PC-9 (cell line): ENCODE measurements around the gene GNG7. TPM values are rescaled to one million over a fixed set of nuclear protein-coding genes. Genes with fewer than 3 reads are reported as not detected.
"Not testable (repeated sequence)": the region's sequence is repeated elsewhere in the genome, so short reads cannot be mapped to it uniquely, and the experiment has no call there.

ENCODE experiments used
- BruUV-seq: library from RNA; stranded (reverse); fragments of 400-500 nt; replicated peaks from 2 replicates; lab custom pipeline; 2021; lab: Mats Ljungman, UMichigan
- CTCF ChIA-PET: fragments of 300-600 bp; sonication (Branson Sonifier 250); formaldehyde crosslinking; loops from one replicate; lab custom pipeline; 2022; ENCODE audit warnings: antibody characterized with exemption; lab: Charles Lee
- POLR2A ChIA-PET: fragments of 300-600 bp; sonication (Branson Sonifier 250); formaldehyde crosslinking; loops from one replicate; lab custom pipeline; 2022; ENCODE audit warnings: antibody characterized with exemption; ENCODE audit not compliant: unreplicated experiment; lab: Charles Lee
- DNase-seq, 2 experiments: peaks; one replicate each; pipeline versions ENCODE4 v3.0.0 to v3.0.0-alpha.2; 2015 to 2022; ENCODE audit warnings: mixed read lengths in 1 of 2
- H2AFZ ChIP-seq: fragments of 200-600 bp; sonication (generic); 2 replicates; pipeline ENCODE4 v1.8.1; 2017; ENCODE audit warnings: antibody characterized with exemption
- H3F3A ChIP-seq: fragments of 200-600 bp; sonication (generic); 2 replicates; pipeline ENCODE4 v1.8.1; 2017; ENCODE audit warnings: antibody characterized with exemption, mild to moderate bottlenecking, low read depth; ENCODE audit not compliant: insufficient read depth
- H3K27ac ChIP-seq: fragments of 200-600 bp; sonication (generic); 2 replicates; pipeline ENCODE4 v1.6.1; 2016; ENCODE audit warnings: mixed run types
- H3K27me3 ChIP-seq: fragments of 200-600 bp; sonication (generic); 2 replicates; pipeline ENCODE4 v1.6.1; 2016; ENCODE audit warnings: low read depth, mixed run types; ENCODE audit not compliant: insufficient read depth
- H3K36me3 ChIP-seq: fragments of 200-600 bp; sonication (generic); 2 replicates; pipeline ENCODE4 v1.6.1; 2016; ENCODE audit warnings: low read depth, mixed run types
- H3K4me1 ChIP-seq: fragments of 200-600 bp; sonication (generic); replicated peaks from 2 replicates; pipeline ENCODE4 v1.6.1; 2016; ENCODE audit warnings: mixed run types; ENCODE audit not compliant: insufficient read depth
- H3K4me2 ChIP-seq: fragments of 200-600 bp; sonication (generic); 2 replicates; pipeline ENCODE4 v1.6.1; 2017; ENCODE audit warnings: mixed run types
- H3K4me3 ChIP-seq: fragments of 200-600 bp; sonication (generic); 2 replicates; pipeline ENCODE4 v1.6.1; 2016; ENCODE audit warnings: mixed run types
- H3K79me2 ChIP-seq: fragments of 200-600 bp; sonication (generic); 2 replicates; pipeline ENCODE4 v1.6.1; 2017; ENCODE audit warnings: low read depth, mixed run types
- H3K9me2 ChIP-seq: fragments of 200-600 bp; sonication (generic); 2 replicates; pipeline ENCODE4 v1.8.1; 2017; ENCODE audit warnings: mild to moderate bottlenecking; ENCODE audit not compliant: insufficient read depth
- H3K9me3 ChIP-seq: fragments of 200-600 bp; sonication (generic); 2 replicates; pipeline ENCODE4 v1.8.1; 2016; ENCODE audit warnings: low read depth; ENCODE audit not compliant: insufficient read depth
- H4K20me1 ChIP-seq: fragments of 200-600 bp; sonication (generic); 2 replicates; pipeline ENCODE4 v1.8.1; 2017; ENCODE audit not compliant: insufficient read depth
- CTCF ChIP-seq: fragments of 200-600 bp; sonication (generic); conservative IDR thresholded peaks from 2 replicates; pipeline ENCODE4 v1.6.1; 2017; ENCODE audit warnings: mixed run types, antibody characterized with exemption, mild to moderate bottlenecking, moderate library complexity
- EZH2 ChIP-seq: fragments of 200-600 bp; sonication (generic); IDR thresholded peaks from 2 replicates; pipeline ENCODE4 v1.8.0; 2017; ENCODE audit warnings: antibody characterized with exemption, low read depth
- intact Hi-C: fragments of 100-400 bp; cut with micrococcal nuclease; formaldehyde crosslinking; loops from one replicate; pipeline ENCODE4 v1.10.0; 2022; ENCODE audit not compliant: unreplicated experiment
- total RNA-seq: library from RNA; stranded (reverse); gene quantifications from 2 replicates; pipeline ENCODE4 v1.2.3, GENCODE V29; 2021

Gene GNG7
- total RNA-seq, 1 experiment from 2014 or later = 2.8 TPM

GRCh38 chr19:2714531-2715269 lies 12.2 kb upstream of the GNG7 start:
- no peaks in the 10 kb centered on the region for H3K9me3 ChIP-seq
- H4K20me1 ChIP-seq = no peaks in the 10 kb centered on the region
- no peak overlapping the region for H2AFZ ChIP-seq
- POLR2A ChIA-PET = no interaction called here
- no peaks in the 10 kb centered on the region for H3K36me3 ChIP-seq
- no peaks in the 10 kb centered on the region for H3K4me1 ChIP-seq
- no peak for TF ChIP-seq EZH2
- TF ChIP-seq CTCF = no peak
- CTCF ChIA-PET = no interaction called here
- DNase-seq = no peak
- no peaks in the 10 kb centered on the region for H3F3A ChIP-seq
- BruUV-seq = no TSS peak
- no peak overlapping the region for H3K4me2 ChIP-seq
- intact Hi-C loops = no loop called here
- H3K4me3 ChIP-seq = no peak overlapping the region
- H3K9me2 ChIP-seq = no peaks in the 10 kb centered on the region
- H3K79me2 ChIP-seq = no peaks in the 10 kb centered on the region
- peaks cover 19% of the 10 kb centered on the region for H3K27me3 ChIP-seq
- H3K27ac ChIP-seq = no peak overlapping the region

GRCh38 chr19:2714102-2714501 lies 11.6 kb upstream of the GNG7 start:
- H3K9me2 ChIP-seq, CTCF ChIA-PET, POLR2A ChIA-PET, intact Hi-C loops, H3K4me3 ChIP-seq, H3K27ac ChIP-seq, H3K79me2 ChIP-seq, H3F3A ChIP-seq, H3K4me1 ChIP-seq, H2AFZ ChIP-seq, H3K9me3 ChIP-seq, DNase-seq, H4K20me1 ChIP-seq, H3K4me2 ChIP-seq, H3K36me3 ChIP-seq, BruUV-seq: not testable (repeated sequence)
- peaks cover 18% of the 10 kb centered on the region for H3K27me3 ChIP-seq

- intact Hi-C loops, CTCF ChIA-PET, POLR2A ChIA-PET, H3K79me2 ChIP-seq, H3K4me1 ChIP-seq, H4K20me1 ChIP-seq, H3F3A ChIP-seq, H3K9me3 ChIP-seq, H3K4me3 ChIP-seq, DNase-seq, BruUV-seq, H3K9me2 ChIP-seq, H3K36me3 ChIP-seq, H3K4me2 ChIP-seq, H3K27ac ChIP-seq, H2AFZ ChIP-seq: not testable (repeated sequence)
- H3K27me3 ChIP-seq = peaks cover 13% of the 10 kb centered on the region
Observed at GRCh38 chr19:2713170-2713569, 10.7 kb upstream of the GNG7 start.

- Histone ChIP-seq H4K20me1 (no peaks in the 10 kb centered on the region), H3K27me3 (peaks cover 13% of the 10 kb centered on the region), H3K4me1 (no peaks in the 10 kb centered on the region), H3K9me2 (no peaks in the 10 kb centered on the region), H3K4me2 (no peak overlapping the region), H3K27ac (no peak overlapping the region), H3K36me3 (no peaks in the 10 kb centered on the region), H3F3A (no peaks in the 10 kb centered on the region), H3K9me3 (no peaks in the 10 kb centered on the region), H2AFZ (no peak overlapping the region), H3K79me2 (no peaks in the 10 kb centered on the region), H3K4me3 (no peak overlapping the region)
- CTCF ChIA-PET = no interaction called here
- no peak for DNase-seq
- intact Hi-C loops = no loop called here
- TF ChIP-seq CTCF = no peak
- TF ChIP-seq EZH2 = no peak
- POLR2A ChIA-PET = no interaction called here
- no TSS peak for BruUV-seq
Observed at GRCh38 chr19:2711875-2712205, 9.3 kb upstream of the GNG7 start.
